Muscle layer of colon (tissue), 2 donors: ENCODE data around the gene TAB2.
"Not testable (repeated sequence)": the region's sequence is repeated elsewhere in the genome, so short reads cannot be mapped to it uniquely, and the experiment has no call there.

Source experiments
- H3K27ac ChIP-seq: one replicate; pipeline ENCODE4 v1.7.0; 2013; ENCODE audit warnings: low read depth, mild to moderate bottlenecking, low read length, moderate library complexity
- H3K27me3 ChIP-seq, 2 donors: one replicate each; pipeline ENCODE4 v1.7.0; 2013; ENCODE audit warnings: low read length in 2 of 2, mild to moderate bottlenecking in 2 of 2; ENCODE audit not compliant: insufficient read depth in 2 of 2, control insufficient read depth in 1 of 2
- H3K36me3 ChIP-seq: one replicate; pipeline ENCODE4 v1.7.0; 2013; ENCODE audit warnings: mild to moderate bottlenecking, low read length; ENCODE audit not compliant: insufficient read depth
- H3K4me1 ChIP-seq: one replicate; pipeline ENCODE4 v1.7.0; 2013; ENCODE audit warnings: mild to moderate bottlenecking, low read length; ENCODE audit not compliant: insufficient read depth
- H3K4me3 ChIP-seq, 2 donors: one replicate each; pipeline ENCODE4 v1.7.0; 2013; ENCODE audit warnings: low read length in 2 of 2, low read depth in 1 of 2, mild to moderate bottlenecking in 1 of 2, moderate library complexity in 1 of 2
- H3K9ac ChIP-seq: one replicate; pipeline ENCODE4 v1.7.0; 2013; ENCODE audit warnings: low read length
- H3K9me3 ChIP-seq: one replicate; pipeline ENCODE4 v1.7.0; 2013; ENCODE audit warnings: mild to moderate bottlenecking, low read length
- donor health status: abdominal sarcoma.
- donor health status: Adenocarcinoma of cecum.

Gene TAB2

DNA sequence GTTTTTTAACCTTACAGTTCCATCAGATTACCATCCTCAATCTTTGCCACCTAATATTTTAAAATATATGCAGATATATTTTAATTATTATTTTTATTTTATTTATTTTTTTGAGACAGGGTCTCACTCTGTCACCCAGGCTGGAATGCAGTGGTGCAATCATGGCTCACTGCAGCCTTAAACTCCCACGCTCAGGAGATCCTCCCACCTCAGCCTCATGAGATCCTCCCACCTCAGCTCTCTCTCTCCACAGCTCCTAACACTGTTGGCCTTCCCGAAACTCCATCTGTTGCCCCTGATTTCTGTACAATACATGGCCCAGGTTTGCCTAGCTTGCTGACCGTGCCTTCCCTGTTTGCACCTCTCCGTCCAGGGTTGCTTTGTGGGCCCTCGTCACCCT, 4.4 kb upstream of the TAB2 start:
- no peaks in the 10 kb centered on the region for H3K36me3 ChIP-seq
- no peak overlapping the region for H3K9ac ChIP-seq
- no peaks in the 10 kb centered on the region for H3K9me3 ChIP-seq
- no peaks in the 10 kb centered on the region for H3K4me1 ChIP-seq
- H3K4me3 ChIP-seq: no peak overlapping the region
- no peak overlapping the region for H3K27ac ChIP-seq
- no peaks in the 10 kb centered on the region for H3K27me3 ChIP-seq

DNA sequence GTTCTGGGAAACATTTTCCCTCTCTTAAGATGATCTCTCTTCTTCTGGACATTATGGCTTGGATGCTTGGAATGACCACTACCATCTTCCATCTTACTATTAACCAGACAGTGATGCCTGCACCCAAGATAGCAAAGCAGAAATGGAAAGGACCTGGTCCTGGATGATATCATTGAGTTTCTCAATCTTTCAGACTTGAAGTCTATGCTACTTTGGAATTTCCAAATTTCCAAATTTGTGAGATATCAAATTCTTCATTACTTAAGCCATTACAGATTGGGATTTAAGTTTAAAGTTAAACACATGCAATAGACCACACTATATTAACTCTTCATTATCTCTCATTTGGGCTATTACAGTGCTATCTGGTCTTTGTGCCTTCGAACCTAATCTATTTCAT, 3.7 kb upstream of the TAB2 start:
- H3K27me3 ChIP-seq: no peaks in the 10 kb centered on the region

GRCh38 chr6:149314325-149314905, 3.1 kb upstream of the TAB2 start:
- no peak overlapping the region for H3K27ac ChIP-seq
- no peaks in the 10 kb centered on the region for H3K9me3 ChIP-seq
- H3K9ac ChIP-seq: no peak overlapping the region
- no peak overlapping the region for H3K4me3 ChIP-seq
- no peaks in the 10 kb centered on the region for H3K27me3 ChIP-seq
- H3K36me3 ChIP-seq: no peaks in the 10 kb centered on the region
- H3K4me1 ChIP-seq: no peaks in the 10 kb centered on the region

More for the DNA sequence above, 3.7 kb upstream of the TAB2 start:
- Histone ChIP-seq H3K9me3 (no peaks in the 10 kb centered on the region), H3K4me3 (no peak overlapping the region), H3K9ac (no peak overlapping the region), H3K27ac (no peak overlapping the region), H3K36me3 (no peaks in the 10 kb centered on the region), H3K4me1 (no peaks in the 10 kb centered on the region)

DNA sequence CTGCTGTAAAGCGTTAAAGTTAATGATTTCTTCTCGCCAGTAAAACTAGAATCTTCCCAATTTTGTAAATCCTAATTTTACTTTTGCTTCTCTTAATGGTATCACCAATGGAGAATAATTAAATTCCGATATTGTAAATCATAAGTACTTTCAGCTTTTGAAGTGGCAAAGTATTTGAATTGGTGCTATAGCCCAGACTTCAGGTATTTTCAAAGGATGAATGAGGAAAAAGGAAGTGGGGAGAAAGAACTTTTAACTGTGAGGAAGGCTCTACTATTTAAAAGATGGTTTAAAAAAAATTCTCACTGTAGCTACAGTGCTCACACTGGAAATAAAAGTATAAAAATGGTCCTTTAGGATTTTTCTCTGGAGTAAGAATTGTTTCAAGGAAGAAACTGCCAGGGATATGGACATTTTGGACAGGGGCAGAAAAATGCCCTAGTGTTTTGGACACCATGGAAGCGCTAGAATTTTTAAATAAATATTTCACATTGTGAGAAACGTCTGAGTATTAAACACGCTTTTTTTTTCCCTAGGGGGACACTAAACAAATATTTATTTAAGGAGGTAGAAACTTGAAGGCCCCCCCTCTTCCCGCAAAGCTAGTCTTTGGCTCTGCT, 1.3 kb upstream of the TAB2 start:
- Histone ChIP-seq H3K4me1 (peaks cover 5% of the 10 kb centered on the region), H3K27ac (peak overlapping the region; percentile 75), H3K36me3 (no peaks in the 10 kb centered on the region), H3K27me3 (no peaks in the 10 kb centered on the region), H3K4me3 (peak overlapping the region; percentile 65 to 92), H3K9me3 (no peaks in the 10 kb centered on the region), H3K9ac (peak overlapping the region; percentile 53)

DNA sequence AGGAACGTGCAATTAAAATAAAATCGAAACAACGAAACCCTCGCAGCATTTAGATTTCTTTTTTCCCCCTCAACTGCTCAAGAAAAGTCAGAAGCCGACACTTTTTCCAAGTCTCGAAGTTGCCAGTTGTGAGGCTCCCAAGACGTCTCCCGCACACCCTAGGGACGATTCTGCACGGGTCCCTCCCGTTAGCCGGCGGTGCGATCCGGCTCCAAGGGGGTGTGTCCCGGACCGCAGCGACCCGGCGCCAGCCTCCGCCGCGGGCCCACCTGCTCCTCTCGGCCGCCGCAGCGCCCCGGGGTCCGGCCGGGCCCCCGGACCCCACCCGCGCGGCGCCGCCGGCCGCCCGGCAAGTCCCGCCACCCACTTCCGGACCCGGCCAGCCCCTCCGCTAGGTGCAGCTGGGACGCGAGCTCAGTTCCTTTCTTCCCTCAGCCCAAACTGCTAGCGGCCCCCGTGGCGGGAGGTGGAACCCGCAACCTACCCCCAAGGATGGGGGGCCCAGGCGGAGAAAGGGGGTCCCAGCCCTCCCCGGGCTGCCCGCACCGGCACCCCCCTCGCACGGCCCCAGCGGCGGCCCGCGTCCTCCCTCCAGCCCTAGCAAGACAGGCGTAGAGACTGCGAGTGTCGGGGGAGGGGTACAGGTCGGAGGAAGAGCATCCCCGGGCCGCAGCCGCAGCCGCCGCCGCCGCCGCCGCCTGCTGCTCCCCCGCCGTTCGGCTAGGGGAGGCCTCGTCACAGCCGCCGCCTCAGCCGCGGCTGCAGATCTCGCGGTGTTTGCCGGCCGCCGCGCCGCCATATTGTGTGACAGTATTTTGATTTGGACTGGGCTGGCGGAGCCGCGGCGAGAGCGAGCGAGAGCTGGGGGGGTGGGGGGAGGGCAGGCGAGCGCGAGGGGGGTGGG, 520 bp upstream of the TAB2 start:
- no peaks in the 10 kb centered on the region for H3K9me3 ChIP-seq
- peak overlapping the region; percentile 95 for H3K27ac ChIP-seq
- peak overlapping the region; percentile 53 for H3K9ac ChIP-seq
- peaks cover 9% of the 10 kb centered on the region for H3K4me1 ChIP-seq
- no peaks in the 10 kb centered on the region for H3K36me3 ChIP-seq
- H3K27me3 ChIP-seq: no peaks in the 10 kb centered on the region
- peak overlapping the region; percentile 65 to 92 for H3K4me3 ChIP-seq

DNA sequence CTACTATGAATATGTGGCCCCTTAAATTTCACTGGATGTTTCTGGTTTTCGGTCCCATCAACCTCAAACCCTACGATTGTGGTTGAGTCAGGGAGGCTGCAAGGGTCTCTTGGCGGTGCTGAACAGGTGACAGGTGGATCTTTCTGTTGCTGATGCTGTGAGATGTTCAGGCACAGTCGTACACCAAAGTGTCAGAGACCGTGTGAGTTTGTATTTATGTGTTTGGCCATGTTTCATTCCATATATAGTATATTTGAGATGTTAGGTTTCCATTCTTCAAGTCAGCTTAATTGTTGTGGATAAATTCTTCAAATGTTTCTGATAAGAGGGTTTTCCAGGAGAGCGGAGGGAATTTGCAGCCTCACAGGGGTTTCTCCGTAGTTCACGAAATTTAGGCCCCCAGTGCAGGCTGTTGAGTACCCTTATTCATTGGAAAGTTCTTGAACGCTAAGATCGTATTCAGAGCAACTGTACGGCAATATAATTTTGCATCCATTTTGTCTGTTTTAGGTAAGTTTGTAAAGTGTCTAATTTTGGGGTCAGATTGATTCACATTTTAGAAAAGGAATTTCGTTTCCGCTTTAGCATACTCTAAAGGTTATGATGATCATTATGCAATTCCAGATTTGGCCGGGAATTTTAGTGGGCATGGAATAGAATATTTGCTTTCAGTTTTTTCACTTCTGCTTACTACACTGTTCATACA, 1.2 kb downstream of the TAB2 start:
- Histone ChIP-seq H3K4me3 (peak overlapping the region; percentile 43 to 72), H3K27me3 (no peaks in the 10 kb centered on the region), H3K9me3 (no peaks in the 10 kb centered on the region), H3K9ac (peak overlapping the region; percentile 49), H3K27ac (peak overlapping the region; percentile 74), H3K36me3 (no peaks in the 10 kb centered on the region), H3K4me1 (peaks cover 14% of the 10 kb centered on the region)

- Histone ChIP-seq H3K36me3 (no peaks in the 10 kb centered on the region), H3K4me1 (peaks cover 20% of the 10 kb centered on the region), H3K27ac (peak overlapping the region; percentile 74), H3K9me3 (no peaks in the 10 kb centered on the region), H3K27me3 (no peaks in the 10 kb centered on the region), H3K4me3 (peak overlapping the region; percentile 43 to 72), H3K9ac (peak overlapping the region; percentile 49)
Measured at GRCh38 chr6:149319422-149319821, 1.9 kb downstream of the TAB2 start.

GRCh38 chr6:149320016-149320415, 2.5 kb downstream of the TAB2 start:
- not testable (repeated sequence) for H3K9ac ChIP-seq, H3K9me3 ChIP-seq, H3K36me3 ChIP-seq, H3K4me3 ChIP-seq, H3K27me3 ChIP-seq, H3K27ac ChIP-seq
- peaks cover 26% of the 10 kb centered on the region for H3K4me1 ChIP-seq

GRCh38 chr6:149320796-149321195, 3.3 kb downstream of the TAB2 start:
- Histone ChIP-seq H3K27ac (no peak overlapping the region), H3K4me1 (peaks cover 33% of the 10 kb centered on the region), H3K36me3 (no peaks in the 10 kb centered on the region), H3K27me3 (no peaks in the 10 kb centered on the region), H3K4me3 (no peak overlapping the region), H3K9me3 (no peaks in the 10 kb centered on the region), H3K9ac (no peak overlapping the region)

- no peaks in the 10 kb centered on the region for H3K9me3 ChIP-seq
- H3K27me3 ChIP-seq: no peaks in the 10 kb centered on the region
- H3K27ac ChIP-seq: peak overlapping the region; percentile 14
- no peaks in the 10 kb centered on the region for H3K36me3 ChIP-seq
- no peak overlapping the region for H3K4me3 ChIP-seq
- H3K4me1 ChIP-seq: peaks cover 52% of the 10 kb centered on the region
- no peak overlapping the region for H3K9ac ChIP-seq
Measured at GRCh38 chr6:149323353-149323752, 5.8 kb downstream of the TAB2 start.

DNA sequence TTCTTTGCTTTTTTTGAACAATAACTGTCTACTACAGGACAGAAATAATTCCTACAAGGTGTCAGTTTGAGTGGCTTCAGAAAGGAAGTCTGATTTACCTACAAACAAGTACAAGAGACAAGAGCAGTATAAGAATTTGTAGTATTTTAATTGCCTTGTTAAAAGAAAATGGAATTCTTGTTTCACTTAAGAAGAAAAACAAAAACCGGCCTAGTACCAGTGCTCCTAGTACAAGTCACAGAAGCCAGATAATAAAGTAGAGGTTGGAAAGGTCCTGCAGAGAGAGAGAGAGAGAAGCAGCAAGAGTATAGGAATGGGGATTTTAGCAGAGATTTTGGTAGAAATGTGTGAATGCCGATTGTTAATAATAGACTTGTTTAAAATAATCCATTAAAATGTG, 6.4 kb downstream of the TAB2 start:
- Histone ChIP-seq H3K36me3 (no peaks in the 10 kb centered on the region), H3K9ac (no peak overlapping the region)

More for the DNA sequence above, 6.4 kb downstream of the TAB2 start:
- Histone ChIP-seq H3K9me3 (no peaks in the 10 kb centered on the region), H3K4me3 (no peak overlapping the region), H3K27me3 (no peaks in the 10 kb centered on the region), H3K4me1 (peaks cover 57% of the 10 kb centered on the region), H3K27ac (no peak overlapping the region)
